ENCODE measurements around the gene INF2.
A peak's percentile ranks its signal among the peaks of the same experiment; 100 is the strongest.
"Not testable (repeated sequence)": the region's sequence is repeated elsewhere in the genome, so short reads cannot be mapped to it uniquely, and the experiment has no call there.

The INF2 gene

DNA sequence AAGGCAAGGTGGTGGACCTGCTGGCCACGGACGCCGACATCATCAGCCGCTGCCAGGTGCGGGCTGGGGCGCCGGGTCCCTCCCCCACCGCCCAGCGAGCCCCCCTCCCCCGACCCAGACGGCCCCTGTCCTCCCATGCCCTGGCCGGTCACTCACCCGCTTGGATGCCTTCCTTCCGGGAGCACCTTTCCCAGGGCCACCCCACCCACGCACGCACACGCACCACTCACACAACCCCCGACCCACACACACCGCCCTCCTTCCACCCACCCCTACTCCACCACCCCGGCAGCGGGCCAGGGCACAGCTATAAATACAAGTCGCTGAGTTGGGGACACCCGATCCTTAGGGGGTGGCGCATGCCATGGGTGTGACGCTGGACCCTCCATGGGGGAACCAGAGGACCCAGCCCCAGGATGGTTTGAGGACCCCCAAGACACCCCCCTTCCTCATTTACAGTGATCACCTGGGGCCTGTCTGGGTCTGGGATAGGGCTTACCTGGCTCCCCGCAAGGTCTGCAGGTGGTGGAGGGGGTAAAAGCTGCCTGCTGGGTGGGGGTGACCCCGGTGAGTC is 35.1 kb downstream of the INF2 start:
- DNase-seq: peak; percentile 21

GRCh38 chr14:104724981-104725771 is 35.8 kb downstream of the INF2 start:
- peak; percentile 9 for DNase-seq

- DNase-seq: no peak
These were observed 36.5 kb downstream of the INF2 start for GRCh38 chr14:104725772-104726548.

GRCh38 chr14:104726600-104727451 is 37.4 kb downstream of the INF2 start:
- no peak for DNase-seq

- DNase-seq: no peak
These were observed 39.2 kb downstream of the INF2 start for GRCh38 chr14:104728631-104729030.

- not testable (repeated sequence) for DNase-seq
These were observed 39.9 kb downstream of the INF2 start for GRCh38 chr14:104729176-104729834.

DNA sequence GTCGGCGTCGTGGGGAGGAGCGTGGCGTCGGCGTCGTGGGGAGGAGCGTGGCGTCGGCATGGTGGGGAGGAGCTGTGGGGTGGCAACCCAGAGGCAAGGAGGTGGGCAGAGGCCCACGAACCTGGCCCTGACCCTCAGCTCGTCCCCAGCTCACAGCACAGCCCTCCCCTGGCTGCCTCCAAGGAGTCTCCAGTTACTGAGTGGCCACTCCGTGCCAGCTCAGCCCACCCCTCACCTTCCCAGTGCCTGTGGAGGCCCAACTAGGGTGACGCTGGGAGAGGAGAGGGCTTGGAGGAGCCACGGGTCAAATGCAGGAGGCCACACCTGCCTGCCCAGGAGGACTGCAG is 40.4 kb downstream of the INF2 start:
- DNase-seq: no peak

DNA sequence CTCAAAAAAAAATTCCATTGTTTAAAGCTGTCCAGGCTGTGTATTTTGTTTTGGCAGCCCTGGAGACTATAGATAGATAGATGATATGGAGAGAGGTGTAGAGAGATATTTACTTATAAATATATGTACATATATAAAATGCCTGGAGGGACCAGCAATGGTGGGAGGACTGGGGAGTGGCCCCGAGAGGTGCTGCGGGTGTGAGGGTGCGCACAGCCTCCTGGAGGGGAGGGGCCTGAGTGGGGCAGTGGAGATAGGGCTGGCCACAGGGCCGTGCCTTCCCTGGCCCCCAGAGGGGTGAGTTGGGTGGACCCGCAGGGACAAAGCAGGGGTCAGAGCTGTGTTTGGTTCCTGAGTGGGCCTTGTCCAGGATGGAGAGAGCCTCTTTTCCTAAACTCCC is 41.1 kb downstream of the INF2 start:
- DNase-seq: no peak

DNA sequence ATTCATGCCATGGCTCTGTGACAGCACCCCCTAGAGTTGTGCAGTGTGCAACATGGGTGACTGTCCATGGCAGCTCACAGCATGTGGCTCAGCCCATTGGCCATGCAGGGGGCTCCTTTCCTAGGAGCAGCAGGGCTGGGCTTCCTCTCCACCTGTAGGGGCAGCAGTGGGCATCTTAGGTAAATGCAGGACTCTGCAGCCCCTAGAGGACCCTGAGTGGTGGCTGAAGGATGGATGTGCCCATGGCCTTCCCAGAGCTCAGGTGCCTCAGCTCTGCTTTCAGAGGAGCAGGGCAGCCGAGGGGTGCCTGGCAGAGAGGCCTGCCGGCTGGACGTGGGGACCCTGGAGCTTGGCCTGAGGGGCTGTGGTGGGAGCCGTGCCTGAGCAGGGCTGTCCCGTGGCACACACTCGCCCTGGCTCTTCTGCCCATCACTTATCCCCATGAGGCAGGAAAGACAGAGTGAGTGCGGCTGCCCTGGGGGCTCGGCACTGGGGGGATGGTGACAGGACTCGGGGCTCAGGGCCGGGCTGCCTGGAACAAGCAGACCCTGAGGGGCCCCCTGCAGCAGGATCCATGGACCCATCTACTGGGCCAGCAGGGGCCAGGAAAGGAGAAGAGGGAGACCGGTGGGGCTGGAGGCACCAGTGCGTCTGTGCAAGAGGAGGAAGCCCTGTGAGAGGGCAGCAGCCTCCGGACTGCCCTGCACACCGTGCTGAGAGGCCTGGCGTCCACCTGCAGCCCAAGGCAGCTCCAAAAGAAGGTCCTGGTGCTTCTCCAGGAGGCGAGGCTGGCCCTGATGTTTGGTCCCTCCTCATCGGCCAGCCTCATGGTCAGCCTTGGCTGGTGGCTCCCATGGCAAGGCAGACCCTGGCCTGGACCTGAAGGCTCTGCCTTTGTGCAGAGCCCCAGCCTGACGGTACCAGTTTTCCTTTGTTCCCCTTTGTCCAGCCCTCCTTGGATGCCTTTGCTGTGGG is 42.2 kb downstream of the INF2 start:
- DNase-seq: no peak

GRCh38 chr14:104732355-104732804 is 43.0 kb downstream of the INF2 start:
- peak; percentile 2 for DNase-seq

- no peak for DNase-seq
These were observed 43.7 kb downstream of the INF2 start for GRCh38 chr14:104732931-104733681.

- no peak for DNase-seq
These were observed 44.7 kb downstream of the INF2 start for GRCh38 chr14:104734051-104734587.

DNA sequence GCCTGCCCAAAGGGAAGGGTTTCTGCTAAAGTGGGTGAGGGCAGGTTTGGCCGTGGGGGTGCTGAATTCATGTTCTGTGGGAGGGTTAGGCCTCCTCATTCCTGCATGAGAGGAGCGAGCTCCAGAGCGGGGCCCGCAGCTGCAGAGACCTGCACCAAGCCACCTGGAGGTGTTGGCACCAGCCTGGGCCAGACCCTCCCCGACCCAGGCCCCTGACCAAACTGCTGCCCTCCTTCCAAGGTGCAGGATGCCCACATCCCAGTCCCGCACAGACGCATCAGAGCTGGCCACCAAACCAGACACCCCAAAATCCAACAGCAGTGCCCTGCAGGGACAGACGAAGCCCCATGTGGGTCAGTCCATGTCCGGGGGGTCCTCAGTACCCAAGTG is 45.2 kb downstream of the INF2 start:
- no peak for DNase-seq

- DNase-seq: no peak
These were observed 45.8 kb downstream of the INF2 start for GRCh38 chr14:104734991-104735779.

GRCh38 chr14:104735830-104736642 is 46.6 kb downstream of the INF2 start:
- DNase-seq: no peak

DNA sequence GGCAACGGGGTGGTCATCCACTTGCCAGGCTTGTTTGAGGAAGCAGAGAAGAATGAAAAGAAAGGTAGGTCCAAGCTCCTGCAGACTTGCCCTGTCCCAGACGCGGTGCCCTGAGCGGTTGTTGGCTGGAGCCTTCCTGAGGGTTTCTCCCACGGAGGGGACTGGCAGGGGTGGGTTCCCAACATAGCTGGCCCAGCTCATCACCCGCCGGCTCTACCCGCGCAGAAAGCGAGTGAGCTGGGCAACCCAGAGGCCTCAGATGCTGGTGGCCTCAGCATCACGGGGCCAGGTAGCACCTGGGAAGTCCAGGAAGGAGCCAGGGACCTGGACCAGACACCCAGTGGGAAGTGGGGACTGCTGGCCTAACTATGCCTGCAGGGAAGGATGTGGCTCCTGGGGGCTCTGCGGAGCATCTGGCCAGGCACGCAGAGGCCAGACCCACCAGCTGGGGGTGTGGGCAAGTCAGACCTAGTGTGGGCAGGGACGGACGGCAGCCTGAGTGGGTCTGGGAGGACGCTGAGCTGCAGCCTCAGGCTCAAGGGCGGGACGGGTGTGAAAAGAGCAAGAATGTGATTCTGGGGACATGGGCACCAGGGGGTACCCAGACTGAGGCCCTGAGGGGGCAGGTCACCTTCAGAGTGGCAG is 49.1 kb downstream of the INF2 start:
- DNase-seq: no peak

GRCh38 chr14:104739026-104739425 is 49.6 kb downstream of the INF2 start:
- DNase-seq: no peak
